GM12874 (cell line): ENCODE results near the gene SLC17A7.

Experiments
- CTCF ChIP-seq: IDR thresholded peaks from 2 replicates; pipeline ENCODE4 v1.5.1; 2011; ENCODE audit warnings: low read depth, mild to moderate bottlenecking, control low read depth, low read length, moderate library complexity; ENCODE audit not compliant: insufficient read depth

Gene SLC17A7

GRCh38 chr19:49486710-49487276 is 45.5 kb upstream of the SLC17A7 start:
- no peak for TF ChIP-seq CTCF

GRCh38 chr19:49486232-49486631 is 44.9 kb upstream of the SLC17A7 start:
- TF ChIP-seq CTCF, result no peak

GRCh38 chr19:49481020-49481683 is 39.8 kb upstream of the SLC17A7 start:
- TF ChIP-seq CTCF, result no peak

- no peak for TF ChIP-seq CTCF
These were observed 38.8 kb upstream of the SLC17A7 start for GRCh38 chr19:49479975-49480628.

- peak; percentile 48; the same call in 1 of the 2 replicates for TF ChIP-seq CTCF
These were observed 34.9 kb upstream of the SLC17A7 start for GRCh38 chr19:49475995-49476880.

GRCh38 chr19:49475191-49475917 is 34.0 kb upstream of the SLC17A7 start:
- TF ChIP-seq CTCF, result no peak

- TF ChIP-seq CTCF, result no peak
These were observed 33.2 kb upstream of the SLC17A7 start for GRCh38 chr19:49474542-49474924.
